HEK293T (cell line): ENCODE results near the gene SH3D21.

Experiments
- ARNT ChIP-seq: fragments of 450-650 bp; IDR thresholded peaks from 2 replicates; pipeline ENCODE4 v1.6.1; 2017; ENCODE audit warnings: mild to moderate bottlenecking
- CTBP1 ChIP-seq: fragments of 450-650 bp; IDR thresholded peaks from 2 replicates; pipeline ENCODE4 v1.6.1; 2016; ENCODE audit warnings: borderline replicate concordance
- FOXA1 ChIP-seq: fragments of 450-650 bp; IDR thresholded peaks from 2 replicates; pipeline ENCODE4 v1.6.1; 2016; ENCODE audit warnings: mild to moderate bottlenecking
- FOXK2 ChIP-seq: fragments of 450-650 bp; IDR thresholded peaks from 2 replicates; pipeline ENCODE4 v1.6.1; 2016; ENCODE audit warnings: mild to moderate bottlenecking
- FOXM1 ChIP-seq: fragments of 450-650 bp; IDR thresholded peaks from 2 replicates; pipeline ENCODE4 v1.6.1; 2017; ENCODE audit warnings: mild to moderate bottlenecking, borderline replicate concordance
- LEF1 ChIP-seq: fragments of 450-650 bp; IDR thresholded peaks from 2 replicates; pipeline ENCODE4 v1.6.1; 2017; ENCODE audit warnings: mild to moderate bottlenecking, borderline replicate concordance
- NFRKB ChIP-seq: fragments of 450-650 bp; IDR thresholded peaks from 2 replicates; pipeline ENCODE4 v1.6.1; 2016; ENCODE audit warnings: mild to moderate bottlenecking, moderate library complexity
- SP1 ChIP-seq: fragments of 450-650 bp; IDR thresholded peaks from 2 replicates; pipeline ENCODE4 v1.6.1; 2017
- TARDBP ChIP-seq: fragments of 450-650 bp; IDR thresholded peaks from 2 replicates; pipeline ENCODE4 v1.6.1; 2016

GRCh38 chr1:36345353-36345752 lies 39.2 kb downstream of the SH3D21 start:
- TF ChIP-seq FOXA1 (no peak), FOXM1 (no peak), LEF1 (no peak), ARNT (no peak), FOXK2 (no peak), TARDBP (no peak), CTBP1 (no peak), SP1 (no peak), NFRKB (no peak)
